Measurements from ENCODE around the gene GATAD2B.
"Not testable (repeated sequence)": the region's sequence is repeated elsewhere in the genome, so short reads cannot be mapped to it uniquely, and the experiment has no call there.

GATAD2B gene

GRCh38 chr1:153793973-153794615, 128.7 kb downstream of the GATAD2B start:
- no peak for DNase-seq

- DNase-seq, result no peak
Observed at GRCh38 chr1:153793261-153793972, 129.4 kb downstream of the GATAD2B start.

GRCh38 chr1:153792631-153793041, 130.1 kb downstream of the GATAD2B start:
- DNase-seq, result no peak

GRCh38 chr1:153791648-153792253, 131.0 kb downstream of the GATAD2B start:
- DNase-seq, result peak; percentile 75

DNA sequence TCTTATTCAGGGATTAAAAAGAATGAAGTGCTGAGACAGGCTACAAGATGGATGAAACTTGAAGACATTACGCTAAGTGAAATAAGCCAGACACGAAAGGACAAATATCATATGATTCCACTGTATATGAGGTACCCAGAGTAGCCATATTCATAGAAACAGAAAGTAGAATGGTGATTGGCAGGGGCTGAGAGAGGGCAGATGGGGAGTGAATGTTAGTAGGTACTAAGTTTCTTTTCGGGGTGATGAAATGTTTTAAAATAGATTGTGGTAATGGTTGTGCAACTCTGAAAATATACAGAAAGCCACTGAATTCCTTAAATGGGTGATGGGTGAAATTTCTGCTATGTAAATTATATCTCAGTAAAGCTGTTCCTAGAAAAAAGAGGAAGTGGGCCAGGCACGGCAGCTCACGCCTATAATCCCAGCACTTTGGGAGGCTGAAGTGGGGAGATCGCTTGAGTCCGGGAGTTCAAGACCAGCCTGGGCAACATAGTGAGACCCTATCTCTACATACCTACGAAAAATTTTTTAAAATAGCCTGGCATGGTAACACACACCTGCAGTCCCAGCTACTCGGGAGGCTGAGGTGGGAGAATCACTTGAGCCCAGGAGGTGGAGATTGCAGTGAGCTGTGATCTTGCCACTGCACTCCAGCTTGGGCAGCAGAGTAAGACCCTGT, 131.7 kb downstream of the GATAD2B start:
- peak; percentile 100 for DNase-seq

DNA sequence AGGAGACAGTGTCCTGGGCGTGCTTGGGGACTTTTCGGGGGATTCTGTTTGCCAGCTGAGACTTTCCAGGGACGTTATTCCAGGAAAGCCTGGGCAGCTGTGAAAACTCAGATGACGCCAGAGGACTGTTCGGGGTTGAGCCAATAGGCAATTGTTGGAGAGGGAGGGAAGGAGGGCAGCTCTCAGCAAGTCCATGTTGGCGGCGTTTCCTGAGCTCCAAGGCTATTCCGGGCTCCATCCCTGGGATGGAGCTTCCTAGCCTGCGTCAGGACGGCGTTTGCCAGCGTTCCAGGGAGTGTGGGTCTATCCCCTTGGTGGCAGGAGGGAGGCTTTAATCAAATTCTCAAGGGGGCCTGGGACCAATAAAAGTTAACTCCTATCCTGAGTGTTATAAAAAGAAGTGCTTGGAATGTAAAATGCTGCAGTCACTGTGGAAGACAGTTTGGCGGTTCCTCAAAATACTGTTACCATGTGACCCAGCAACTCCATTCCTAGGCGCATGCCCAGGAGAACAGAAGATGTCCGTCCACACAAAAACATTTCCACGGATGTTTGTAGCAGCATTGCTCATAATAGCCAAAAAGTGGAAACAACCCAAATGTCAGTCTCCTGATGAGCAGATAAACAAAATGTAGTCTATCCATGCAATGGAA, 132.3 kb downstream of the GATAD2B start:
- peak; percentile 80 for DNase-seq

DNA sequence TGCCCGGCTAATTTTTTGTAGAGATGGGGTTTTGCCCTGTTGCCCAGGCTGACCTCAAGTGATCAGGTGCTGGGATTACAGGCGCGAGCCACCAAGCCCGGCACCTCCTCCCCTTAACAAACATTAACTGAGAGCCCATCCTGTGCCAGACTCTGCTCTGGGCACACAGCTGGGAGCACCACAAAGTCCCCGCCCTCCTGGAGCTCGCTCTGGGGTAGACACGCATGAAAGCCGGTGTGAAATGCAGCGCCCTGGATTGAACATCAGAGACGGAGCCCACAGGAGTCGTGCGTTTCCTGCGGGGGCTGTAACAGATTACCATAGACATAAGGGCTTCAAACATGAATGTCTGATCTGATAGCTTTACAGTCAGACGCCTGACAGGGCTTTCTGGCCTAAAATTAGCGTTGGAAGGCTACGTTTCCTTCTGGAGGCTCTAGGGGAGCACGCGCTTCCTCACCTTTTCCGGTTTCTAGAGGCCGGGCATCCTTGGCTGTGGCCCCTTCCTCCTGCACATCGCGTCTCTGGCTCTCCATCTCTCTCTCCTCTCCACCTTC, 133.2 kb downstream of the GATAD2B start:
- DNase-seq, result no peak

DNA sequence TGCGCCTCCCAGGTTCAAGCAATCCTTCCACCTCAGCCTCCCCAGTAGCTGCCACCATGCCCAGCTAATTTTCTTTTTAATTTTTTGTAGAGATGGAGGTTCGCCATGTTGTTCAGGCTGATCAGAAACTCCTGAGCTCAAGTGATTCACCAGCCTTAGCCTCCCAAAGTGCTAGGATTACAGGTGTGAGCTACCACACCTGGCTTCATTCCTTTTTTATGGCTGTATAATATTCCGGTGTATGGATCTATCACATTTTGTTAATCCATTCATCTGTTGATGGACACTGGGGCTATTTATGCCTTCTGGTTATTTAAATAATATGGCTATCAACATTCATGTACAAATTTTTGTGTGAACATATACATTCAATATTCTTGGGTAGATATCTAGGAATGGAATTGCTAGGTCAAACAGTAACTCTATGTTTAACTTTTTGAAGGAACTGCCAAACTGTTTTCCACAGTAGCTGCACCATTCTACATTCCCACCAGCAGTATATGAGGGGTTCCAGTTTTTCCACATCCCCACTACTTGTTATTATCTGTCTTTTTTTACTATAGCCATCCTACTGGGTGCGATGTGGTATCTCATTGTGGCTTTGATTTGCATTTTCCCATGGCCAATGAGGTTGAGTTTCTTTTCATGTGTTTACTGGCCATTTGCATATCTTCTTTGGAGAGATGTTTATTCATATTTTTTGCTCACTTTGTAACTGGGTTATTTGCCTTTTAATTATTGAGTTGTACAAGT, 136.6 kb downstream of the GATAD2B start:
- no peak for DNase-seq

GRCh38 chr1:153783233-153784190, 139.3 kb downstream of the GATAD2B start:
- peak; percentile 86 for DNase-seq

DNA sequence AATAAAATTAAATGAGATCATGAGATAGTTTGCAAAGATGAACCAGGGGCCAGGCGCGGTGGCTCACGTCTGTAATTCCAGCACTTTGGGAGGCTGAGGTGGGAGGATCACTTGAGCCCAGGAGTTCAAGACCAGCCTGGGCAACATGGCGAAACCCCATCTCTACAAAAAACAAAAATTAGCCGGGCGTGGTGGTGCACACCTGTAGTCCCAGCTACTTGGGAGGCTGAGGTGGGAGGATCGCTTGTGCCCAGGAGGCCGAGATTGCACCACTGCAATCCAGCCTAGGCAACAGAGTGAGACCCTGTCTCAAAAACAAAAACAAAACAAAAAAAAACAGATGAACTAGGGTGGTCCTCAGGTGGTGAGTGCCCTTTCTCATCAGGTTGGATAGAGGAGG, 140.1 kb downstream of the GATAD2B start:
- DNase-seq, result not testable (repeated sequence)

DNA sequence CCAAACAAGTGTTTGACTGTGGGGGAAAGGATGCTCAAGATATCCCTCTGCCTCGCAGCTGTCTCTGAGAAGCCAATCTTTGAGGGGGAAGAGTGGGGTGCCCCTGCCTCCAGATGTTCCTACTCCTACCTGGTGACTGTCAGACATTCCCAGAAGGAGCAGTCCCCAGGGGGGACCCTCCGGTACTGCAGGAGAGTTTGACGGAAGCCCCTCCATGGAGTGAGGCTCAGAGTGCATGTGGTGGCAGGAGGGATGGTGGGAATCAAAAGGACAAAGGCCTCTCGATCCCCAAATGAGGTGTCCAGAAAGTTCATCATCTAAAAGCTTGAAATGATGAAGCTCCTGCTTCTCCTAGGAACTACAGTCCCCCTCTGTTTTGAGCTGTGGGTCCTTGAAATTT, 142.2 kb downstream of the GATAD2B start:
- no peak for DNase-seq

DNA sequence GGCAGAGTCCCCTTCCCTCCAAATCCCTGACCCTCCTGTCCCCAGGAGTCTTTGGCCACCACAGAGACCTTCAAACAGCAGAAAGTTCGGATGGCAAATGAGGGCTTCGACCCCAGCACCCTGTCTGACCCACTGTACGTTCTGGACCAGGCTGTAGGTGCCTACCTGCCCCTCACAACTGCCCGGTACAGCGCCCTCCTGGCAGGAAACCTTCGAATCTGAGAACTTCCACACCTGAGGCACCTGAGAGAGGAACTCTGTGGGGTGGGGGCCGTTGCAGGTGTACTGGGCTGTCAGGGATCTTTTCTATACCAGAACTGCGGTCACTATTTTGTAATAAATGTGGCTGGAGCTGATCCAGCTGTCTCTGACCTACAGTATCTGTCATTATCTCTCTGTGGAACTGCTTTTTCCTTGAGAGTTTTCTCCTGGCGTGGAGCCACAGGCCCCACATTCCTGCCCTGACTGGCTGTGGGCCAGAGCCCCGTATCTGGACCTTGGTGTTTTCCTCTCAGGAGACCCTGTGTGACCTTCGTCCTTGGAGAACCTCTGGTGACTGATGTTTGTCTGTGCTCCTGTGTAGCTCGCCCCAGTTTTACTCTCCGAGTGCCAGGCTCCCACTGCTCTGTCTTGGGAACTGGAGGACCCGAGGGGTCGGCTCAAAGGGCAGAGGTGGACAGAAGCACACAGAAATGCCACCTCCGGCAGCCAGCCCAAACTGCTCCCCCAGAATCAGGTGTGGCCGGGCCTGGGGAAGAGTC, 142.8 kb downstream of the GATAD2B start:
- no peak for DNase-seq

DNA sequence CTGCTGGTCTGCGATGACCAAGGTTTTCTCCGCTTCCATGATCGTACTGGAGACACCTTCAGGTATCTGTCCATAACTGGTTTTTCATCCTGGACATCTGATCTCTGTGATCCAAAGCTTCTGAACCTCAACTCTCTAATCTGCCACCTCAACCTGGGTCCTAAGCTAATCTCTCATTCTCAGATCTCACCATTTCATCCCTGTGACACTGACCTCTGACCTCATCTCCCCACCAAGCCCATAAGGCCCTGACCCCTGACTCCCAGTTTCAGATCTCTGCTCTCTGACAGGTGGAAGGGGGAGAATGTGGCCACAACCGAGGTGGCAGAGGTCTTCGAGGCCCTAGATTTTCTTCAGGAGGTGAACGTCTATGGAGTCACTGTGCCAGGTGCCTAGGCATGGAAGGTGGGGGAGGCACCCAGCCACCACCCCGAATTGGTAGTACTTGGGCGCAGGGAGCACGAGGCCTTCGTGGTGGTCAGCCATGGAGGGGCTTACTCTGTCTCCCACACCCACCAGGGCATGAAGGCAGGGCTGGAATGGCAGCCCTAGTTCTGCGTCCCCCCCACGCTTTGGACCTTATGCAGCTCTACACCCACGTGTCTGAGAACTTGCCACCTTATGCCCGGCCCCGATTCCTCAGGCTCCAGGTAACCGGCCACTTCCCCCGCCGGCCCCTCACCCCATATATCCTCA, 143.8 kb downstream of the GATAD2B start:
- DNase-seq, result no peak

GRCh38 chr1:153778051-153778823, 144.5 kb downstream of the GATAD2B start:
- no peak for DNase-seq

DNA sequence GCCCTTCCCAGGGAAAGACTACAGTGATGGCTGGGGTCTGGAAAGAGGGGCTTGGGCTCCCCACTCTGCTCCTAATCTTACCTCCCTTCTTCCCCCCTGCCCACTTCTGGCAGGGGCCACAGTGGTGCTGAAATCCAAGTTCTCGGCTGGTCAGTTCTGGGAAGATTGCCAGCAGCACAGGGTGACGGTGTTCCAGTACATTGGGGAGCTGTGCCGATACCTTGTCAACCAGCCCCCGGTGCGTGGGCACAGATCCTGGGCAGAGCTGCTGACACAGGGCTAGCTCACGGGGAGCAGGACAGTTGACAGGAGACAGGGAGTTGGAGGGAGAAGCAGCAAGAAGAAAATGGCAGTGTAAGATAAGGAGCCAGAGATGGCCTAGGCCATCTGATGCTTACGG, 145.1 kb downstream of the GATAD2B start:
- no peak for DNase-seq

DNA sequence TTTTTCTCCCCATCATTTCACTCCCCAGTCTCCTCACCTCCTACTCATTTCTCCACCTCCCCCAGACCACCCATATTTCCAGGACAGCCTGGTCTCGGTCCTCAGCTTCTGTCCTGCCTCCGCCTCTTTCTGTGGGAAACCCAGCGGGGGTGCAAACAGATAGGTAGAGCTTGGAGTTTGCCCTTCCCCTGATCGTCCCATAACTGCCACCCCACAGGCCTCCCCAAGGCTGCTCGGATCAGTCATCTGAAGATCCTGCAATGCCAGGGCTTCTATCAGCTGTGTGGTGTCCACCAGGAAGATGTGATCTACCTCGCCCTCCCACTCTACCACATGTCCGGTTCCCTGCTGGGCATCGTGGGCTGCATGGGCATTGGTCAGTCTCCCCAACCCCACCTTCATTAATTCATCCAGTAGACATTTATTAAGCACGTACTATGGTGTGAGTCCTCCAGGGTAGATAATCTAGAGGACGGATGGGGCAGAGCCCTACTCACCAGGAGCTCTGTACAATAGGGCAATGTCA, 145.9 kb downstream of the GATAD2B start:
- DNase-seq, result no peak

- DNase-seq, result no peak
Observed at GRCh38 chr1:153776352-153776751, 146.4 kb downstream of the GATAD2B start.
